Duodenal mucosa (tissue), 2 donors: ENCODE results near the gene MARF1.
"Not testable (repeated sequence)": the region's sequence is repeated elsewhere in the genome, so short reads cannot be mapped to it uniquely, and the experiment has no call there.

Source experiments
- H3K27ac ChIP-seq: one replicate; pipeline ENCODE4 v1.7.0; 2013; ENCODE audit warnings: low read depth, low read length
- H3K27me3 ChIP-seq, 2 donors: one replicate each; pipeline ENCODE4 v1.7.0; 2013; ENCODE audit warnings: low read length in 2 of 2, control low read depth in 1 of 2; ENCODE audit not compliant: insufficient read depth in 2 of 2, control insufficient read depth in 1 of 2
- H3K36me3 ChIP-seq, 2 donors: one replicate each; pipeline ENCODE4 v1.7.0; 2013; ENCODE audit warnings: low read length in 2 of 2, control low read depth in 1 of 2; ENCODE audit not compliant: insufficient read depth in 2 of 2, control insufficient read depth in 1 of 2
- H3K4me1 ChIP-seq, 2 donors: one replicate each; pipeline ENCODE4 v1.7.0; 2013; ENCODE audit warnings: low read length in 2 of 2, control low read depth in 1 of 2; ENCODE audit not compliant: insufficient read depth in 2 of 2, control insufficient read depth in 1 of 2
- H3K4me3 ChIP-seq, 2 donors: one replicate each; pipeline ENCODE4 v1.7.0; 2013; ENCODE audit warnings: low read length in 2 of 2, low read depth in 1 of 2
- H3K9ac ChIP-seq, 2 donors: one replicate each; pipeline ENCODE4 v1.7.0; 2013; ENCODE audit warnings: low read length in 2 of 2, low read depth in 1 of 2
- H3K9me3 ChIP-seq, 2 donors: one replicate each; pipeline ENCODE4 v1.7.0; 2013; ENCODE audit warnings: low read length in 2 of 2, control low read depth in 1 of 2; ENCODE audit not compliant: control insufficient read depth in 1 of 2

Gene MARF1

GRCh38 chr16:15643048-15643945, at the start of gene MARF1:
MARF1 (minus strand) TSS chr16:15643154; CDS start chr16:15639233, 3,921 bp downstream.
- H3K9ac ChIP-seq: peak within 1 kb of the TSS; percentile 99 to 100
- H3K9me3 ChIP-seq: no peaks in the 10 kb centered on the region
- peak within 1 kb of the TSS; percentile 97 to 99 for H3K4me3 ChIP-seq
- no peaks in the 10 kb centered on the region for H3K27me3 ChIP-seq
- peaks cover 30 to 34% of the 10 kb centered on the region in 2 donors for H3K4me1 ChIP-seq
- peak within 1 kb of the TSS; percentile 97 for H3K27ac ChIP-seq
- H3K36me3 ChIP-seq: peaks cover 8 to 9% of the 10 kb centered on the region in 2 donors

GRCh38 chr16:15692508-15692907, 49.6 kb upstream of the MARF1 start:
- not testable (repeated sequence) for H3K27ac ChIP-seq, H3K4me3 ChIP-seq, H3K9ac ChIP-seq, H3K9me3 ChIP-seq, H3K27me3 ChIP-seq, H3K4me1 ChIP-seq
- peaks cover 28 to 84% of the 10 kb centered on the region in 2 donors for H3K36me3 ChIP-seq

GRCh38 chr16:15691046-15691445, 48.1 kb upstream of the MARF1 start:
- Histone ChIP-seq H3K27ac (no peak overlapping the region), H3K27me3 (no peaks in the 10 kb centered on the region), H3K4me3 (no peak overlapping the region), H3K36me3 (peaks cover 25 to 84% of the 10 kb centered on the region in 2 donors), H3K9ac (no peak overlapping the region), H3K9me3 (no peaks in the 10 kb centered on the region), H3K4me1 (no peaks in the 10 kb centered on the region)

- no peak overlapping the region for H3K9ac ChIP-seq
- H3K9me3 ChIP-seq: no peaks in the 10 kb centered on the region
- no peaks in the 10 kb centered on the region for H3K27me3 ChIP-seq
- no peak overlapping the region for H3K27ac ChIP-seq
- H3K4me1 ChIP-seq: no peaks in the 10 kb centered on the region
- H3K4me3 ChIP-seq: no peak overlapping the region
- H3K36me3 ChIP-seq: peaks cover 25 to 87% of the 10 kb centered on the region in 2 donors
These were observed 47.3 kb upstream of the MARF1 start for GRCh38 chr16:15690296-15690695.

- peaks cover 23 to 88% of the 10 kb centered on the region in 2 donors for H3K36me3 ChIP-seq
- H3K9me3 ChIP-seq: no peaks in the 10 kb centered on the region
These were observed 46.3 kb upstream of the MARF1 start for GRCh38 chr16:15689290-15689689.

GRCh38 chr16:15686287-15686686, 43.3 kb upstream of the MARF1 start:
- H3K27ac ChIP-seq: no peak overlapping the region
- H3K36me3 ChIP-seq: peaks cover 19 to 69% of the 10 kb centered on the region in 2 donors
- no peak overlapping the region for H3K4me3 ChIP-seq
- H3K27me3 ChIP-seq: no peaks in the 10 kb centered on the region
- H3K4me1 ChIP-seq: no peaks in the 10 kb centered on the region
- no peaks in the 10 kb centered on the region for H3K9me3 ChIP-seq
- no peak overlapping the region for H3K9ac ChIP-seq

More at GRCh38 chr16:15689290-15689689, 46.3 kb upstream of the MARF1 start:
- Histone ChIP-seq H3K9ac (no peak overlapping the region), H3K4me1 (no peaks in the 10 kb centered on the region), H3K4me3 (no peak overlapping the region), H3K27ac (no peak overlapping the region), H3K27me3 (no peaks in the 10 kb centered on the region)

GRCh38 chr16:15682105-15682570, 39.2 kb upstream of the MARF1 start:
- Histone ChIP-seq H3K9ac (no peak overlapping the region), H3K27ac (no peak overlapping the region), H3K36me3 (peaks cover 14 to 65% of the 10 kb centered on the region in 2 donors), H3K4me3 (no peak overlapping the region), H3K4me1 (no peaks in the 10 kb centered on the region), H3K9me3 (no peaks in the 10 kb centered on the region), H3K27me3 (no peaks in the 10 kb centered on the region)

- Histone ChIP-seq H3K4me3 (no peak overlapping the region), H3K9ac (no peak overlapping the region), H3K4me1 (peaks cover 0 to 6% of the 10 kb centered on the region in 2 donors), H3K9me3 (no peaks in the 10 kb centered on the region), H3K27me3 (no peaks in the 10 kb centered on the region), H3K36me3 (peaks cover 8 to 37% of the 10 kb centered on the region in 2 donors), H3K27ac (no peak overlapping the region)
These were observed 34.5 kb upstream of the MARF1 start for GRCh38 chr16:15677447-15677846.

GRCh38 chr16:15676506-15676905, 33.6 kb upstream of the MARF1 start:
- peaks cover 8 to 39% of the 10 kb centered on the region in 2 donors for H3K36me3 ChIP-seq
- H3K4me1 ChIP-seq: peaks cover 0 to 6% of the 10 kb centered on the region in 2 donors
- no peak overlapping the region for H3K9ac ChIP-seq
- H3K27ac ChIP-seq: no peak overlapping the region
- H3K27me3 ChIP-seq: no peaks in the 10 kb centered on the region
- H3K4me3 ChIP-seq: no peak overlapping the region
- no peaks in the 10 kb centered on the region for H3K9me3 ChIP-seq

GRCh38 chr16:15674571-15674970, 31.6 kb upstream of the MARF1 start:
- no peak overlapping the region for H3K9ac ChIP-seq

More at GRCh38 chr16:15674571-15674970, 31.6 kb upstream of the MARF1 start:
- H3K9me3 ChIP-seq: no peaks in the 10 kb centered on the region
- H3K36me3 ChIP-seq: peaks cover 13 to 41% of the 10 kb centered on the region in 2 donors
- H3K4me3 ChIP-seq: no peak overlapping the region
- H3K4me1 ChIP-seq: peaks cover 0 to 6% of the 10 kb centered on the region in 2 donors
- no peak overlapping the region for H3K27ac ChIP-seq
- H3K27me3 ChIP-seq: no peaks in the 10 kb centered on the region
